ENCODE results near the gene SFT2D2.
A peak's percentile ranks its signal among the peaks of the same experiment; 100 is the strongest.
"Not testable (repeated sequence)": the region's sequence is repeated elsewhere in the genome, so short reads cannot be mapped to it uniquely, and the experiment has no call there.

The SFT2D2 gene

DNA sequence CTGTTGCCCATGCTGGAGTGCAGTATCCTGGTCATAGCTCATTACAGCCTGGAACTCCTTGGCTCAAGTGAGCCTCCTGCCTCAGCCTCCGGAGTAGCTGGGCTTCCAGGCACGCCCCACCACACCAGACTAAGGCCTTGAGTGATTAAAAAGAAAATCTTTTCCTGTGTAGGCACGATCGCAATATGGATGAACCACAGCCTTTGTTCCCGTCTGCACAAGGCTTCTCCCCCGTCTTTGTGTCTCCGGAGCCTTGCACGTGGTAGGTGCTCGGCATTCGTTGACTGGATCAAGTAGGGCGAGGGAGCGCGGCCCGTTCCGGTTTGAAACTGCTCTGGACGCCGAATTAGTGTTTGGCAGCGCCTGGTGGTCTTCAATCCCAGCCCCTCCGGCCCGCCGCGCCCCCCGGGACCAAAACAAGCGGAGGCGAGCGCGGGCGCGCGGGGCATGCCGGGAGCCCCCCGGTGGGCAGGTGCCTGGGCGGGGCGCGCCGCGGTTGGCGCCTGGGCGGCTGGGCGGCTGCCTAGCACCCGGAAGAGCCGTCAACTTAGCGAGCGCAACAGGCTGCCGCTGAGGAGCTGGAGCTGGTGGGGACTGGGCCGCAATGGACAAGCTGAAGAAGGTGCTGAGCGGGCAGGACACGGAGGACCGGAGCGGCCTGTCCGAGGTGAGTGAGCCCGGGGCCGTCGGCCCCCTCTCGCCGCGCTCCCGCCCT, at the start of gene SFT2D2:
SFT2D2 (plus strand) TSS at position 529 of the 715 bp plus-strand sequence; CDS start at position 605, 76 bp downstream.
- DNase-seq = peak; percentile 84
- in situ Hi-C loops (cut with MboI; ENCODE audit: low pct_unique_long_range_greater_than_20kb, low sequenced_read_pairs) = no loop called here

DNA sequence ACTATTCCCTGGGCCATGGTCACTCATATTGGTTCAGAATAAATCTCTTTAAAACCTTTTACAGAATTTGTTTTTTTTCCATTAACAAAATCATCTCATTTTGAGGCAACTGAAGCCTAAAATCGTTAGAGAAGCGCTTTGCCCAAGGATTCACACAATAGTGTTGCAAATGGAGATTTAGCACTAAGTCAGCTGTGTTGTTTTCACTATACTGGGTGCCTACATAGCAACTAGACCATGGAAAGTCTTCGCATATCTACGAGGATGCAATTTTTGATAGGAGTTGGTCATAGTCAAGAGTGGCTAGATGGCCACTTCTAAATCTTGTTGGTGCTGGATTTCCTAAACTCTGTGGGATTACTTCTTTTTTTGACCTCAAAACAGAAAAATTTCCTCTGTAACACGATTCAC, 47.6 kb upstream of the SFT2D2 start:
- no peak for DNase-seq
- in situ Hi-C loops (cut with MboI; ENCODE audit: low pct_unique_long_range_greater_than_20kb, low sequenced_read_pairs) = no loop called here

DNA sequence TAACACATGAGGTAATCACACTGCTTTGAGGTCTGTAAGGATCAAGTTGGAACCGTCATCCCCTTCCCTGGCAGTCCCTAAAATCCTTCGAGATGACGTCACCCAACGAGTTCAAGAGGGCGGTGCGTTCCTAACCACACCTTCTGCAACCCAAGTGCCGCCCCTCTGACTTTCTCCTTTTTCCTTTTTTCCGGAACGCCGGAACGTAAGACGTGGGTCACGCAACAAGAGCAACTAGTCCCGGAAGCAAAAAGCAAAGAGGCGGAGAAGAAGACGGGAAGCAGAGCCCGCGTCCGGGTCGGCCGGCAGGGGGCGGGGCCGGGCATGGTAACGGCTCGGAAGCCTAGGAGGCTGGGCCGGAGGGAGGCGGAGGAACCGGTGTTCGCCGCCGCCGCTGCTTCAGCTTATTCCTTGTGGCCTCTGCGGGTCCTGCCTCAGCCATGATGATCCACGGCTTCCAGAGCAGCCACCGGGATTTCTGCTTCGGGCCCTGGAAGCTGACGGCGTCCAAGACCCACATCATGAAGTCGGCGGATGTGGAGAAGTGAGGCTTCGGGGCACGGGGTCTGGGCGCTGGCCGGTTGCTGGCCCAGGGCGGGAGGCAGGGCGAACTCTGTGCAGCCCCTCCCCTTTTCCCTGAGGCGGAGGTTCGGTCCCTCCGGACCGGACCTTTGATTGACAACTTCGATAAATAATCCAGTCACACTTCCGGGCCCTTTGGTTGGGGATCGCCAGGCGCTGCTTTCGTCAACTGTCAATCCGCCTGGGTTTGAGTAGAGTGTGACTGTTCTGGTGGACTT, 47.0 kb upstream of the SFT2D2 start, which contains the start of gene TIPRL:
TIPRL (plus strand) TSS at position 325 of the 800 bp plus-strand sequence; CDS start at position 441, 116 bp downstream.
- peak; percentile 99 for DNase-seq
- in situ Hi-C loops (cut with MboI; ENCODE audit: low pct_unique_long_range_greater_than_20kb, low sequenced_read_pairs) = no loop called here

DNA sequence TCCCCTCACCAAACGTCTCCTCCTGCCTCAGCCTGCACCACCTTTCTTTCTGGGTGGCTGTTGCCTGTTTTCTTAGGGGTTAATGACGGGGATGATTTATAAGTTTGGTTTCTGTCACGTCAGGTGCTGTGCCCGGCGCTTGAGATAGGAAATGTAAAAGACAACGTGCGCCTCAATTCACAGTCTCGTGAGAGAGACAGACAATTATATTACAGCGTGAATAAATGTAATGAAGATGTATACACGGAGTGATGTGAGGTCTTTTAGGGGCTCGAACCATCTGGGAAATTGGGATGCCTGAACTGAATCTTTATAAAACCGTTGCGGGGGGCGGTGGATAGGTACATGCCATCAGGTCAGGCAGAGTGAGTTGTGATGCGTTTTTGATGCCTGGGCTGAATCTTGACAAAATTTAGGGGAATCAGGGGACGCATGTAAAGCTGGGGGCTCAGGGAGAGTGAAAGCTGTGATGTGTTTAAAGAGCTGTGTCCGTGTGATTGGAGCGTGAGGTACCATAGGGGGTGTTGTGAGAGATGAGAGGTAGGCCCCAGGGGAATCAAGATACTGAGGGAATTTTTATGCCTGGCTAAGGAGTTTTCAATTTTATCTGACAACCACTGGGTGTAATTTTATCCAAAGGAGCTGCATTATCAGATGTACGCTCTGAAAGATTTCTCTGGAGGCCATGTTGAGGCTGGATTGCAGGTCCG, 46.2 kb upstream of the SFT2D2 start:
- in situ Hi-C loops (cut with MboI; ENCODE audit: low pct_unique_long_range_greater_than_20kb, low sequenced_read_pairs) = no loop called here
- DNase-seq = no peak

DNA sequence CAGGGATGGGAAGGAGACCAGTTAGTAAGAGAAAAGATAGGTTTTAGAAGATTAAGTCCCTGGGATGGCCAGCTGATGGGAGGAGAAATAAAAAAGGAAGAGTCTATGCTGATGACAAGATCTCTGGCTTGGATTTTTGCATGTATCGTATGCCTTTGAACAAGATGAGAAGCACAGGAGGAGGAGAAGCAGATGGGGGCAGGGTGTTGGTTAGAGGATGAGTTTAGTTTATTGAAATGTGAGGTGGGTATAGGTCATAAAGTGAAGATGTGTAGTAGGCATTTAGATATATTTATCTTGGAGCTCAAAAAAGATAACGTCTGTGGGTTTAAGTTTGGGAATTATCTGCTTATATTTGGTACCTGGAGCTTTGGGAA, 45.7 kb upstream of the SFT2D2 start:
- peak; percentile 25 for DNase-seq
- in situ Hi-C loops (cut with MboI; ENCODE audit: low pct_unique_long_range_greater_than_20kb, low sequenced_read_pairs) = no loop called here

DNA sequence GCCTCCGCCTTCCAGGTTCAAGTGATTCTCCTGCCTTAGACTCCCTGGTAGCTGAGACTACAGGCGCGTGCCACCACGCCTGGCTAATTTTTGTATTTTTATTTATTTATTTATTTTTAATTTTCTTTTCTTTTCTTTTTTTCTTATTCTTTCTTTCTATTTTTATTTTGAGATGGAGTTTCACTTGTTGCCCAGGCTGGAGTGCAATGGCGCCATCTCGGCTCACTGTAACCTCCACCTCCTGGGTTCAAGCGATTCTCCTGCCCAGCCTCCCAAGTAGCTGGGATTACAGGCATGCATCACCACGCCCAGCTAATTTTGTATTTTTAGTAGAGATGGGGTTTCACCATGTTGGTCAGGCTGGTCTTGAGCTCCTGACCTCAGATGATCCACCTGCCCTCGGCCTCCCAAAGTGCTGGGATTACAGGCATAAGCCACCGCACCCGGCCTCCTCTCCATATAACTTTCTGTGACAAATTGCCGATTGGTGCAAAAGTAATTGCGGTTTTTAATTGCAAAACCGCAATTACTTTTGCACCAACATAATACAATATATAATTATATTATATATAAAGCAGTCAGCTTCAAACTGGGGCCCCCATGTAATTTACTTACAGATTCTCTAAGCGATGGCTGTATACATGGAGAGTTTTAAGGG, 44.6 kb upstream of the SFT2D2 start:
- DNase-seq; in situ Hi-C loops (cut with MboI; ENCODE audit: low pct_unique_long_range_greater_than_20kb, low sequenced_read_pairs): not testable (repeated sequence)

DNA sequence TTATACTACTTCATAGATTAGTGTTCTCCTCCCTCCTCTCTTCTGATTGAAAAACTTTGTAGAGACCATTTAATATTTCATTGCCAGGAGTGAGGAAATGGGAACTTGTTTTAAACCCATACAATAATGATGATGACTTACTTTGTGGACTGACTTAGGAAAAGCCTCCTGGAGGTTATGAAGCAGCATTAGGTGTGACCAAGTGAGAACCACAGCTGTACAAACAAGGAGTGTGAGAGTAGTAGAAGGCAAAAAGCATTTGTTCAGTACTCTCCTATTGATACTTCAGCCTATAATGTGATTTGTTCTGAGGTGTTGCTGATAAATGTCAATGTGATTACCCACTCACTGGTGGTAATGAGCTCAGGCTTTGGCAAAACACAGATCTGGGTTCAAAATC, 38.6 kb upstream of the SFT2D2 start:
- in situ Hi-C loops (cut with MboI; ENCODE audit: low pct_unique_long_range_greater_than_20kb, low sequenced_read_pairs) = no loop called here
- no peak for DNase-seq

DNA sequence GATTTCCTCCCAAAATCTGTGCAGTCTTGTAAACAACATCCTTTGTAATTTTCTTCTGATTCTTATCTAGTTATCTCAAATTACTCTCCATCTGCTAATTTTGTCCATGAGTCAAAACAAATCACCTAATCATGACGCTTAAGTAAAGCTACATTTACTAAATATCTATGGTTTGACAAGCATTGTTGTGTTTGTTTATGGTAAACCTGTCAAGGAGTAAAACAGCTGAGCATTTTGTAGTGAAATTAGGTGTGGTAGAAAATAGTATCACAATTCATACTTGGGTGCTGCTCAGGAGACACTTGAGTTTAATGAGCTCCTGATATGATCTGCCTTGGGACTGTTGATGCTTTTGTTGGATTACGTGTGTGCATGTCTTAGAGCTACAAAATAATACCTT, 35.4 kb upstream of the SFT2D2 start:
- in situ Hi-C loops (cut with MboI; ENCODE audit: low pct_unique_long_range_greater_than_20kb, low sequenced_read_pairs) = no loop called here
- DNase-seq = no peak

DNA sequence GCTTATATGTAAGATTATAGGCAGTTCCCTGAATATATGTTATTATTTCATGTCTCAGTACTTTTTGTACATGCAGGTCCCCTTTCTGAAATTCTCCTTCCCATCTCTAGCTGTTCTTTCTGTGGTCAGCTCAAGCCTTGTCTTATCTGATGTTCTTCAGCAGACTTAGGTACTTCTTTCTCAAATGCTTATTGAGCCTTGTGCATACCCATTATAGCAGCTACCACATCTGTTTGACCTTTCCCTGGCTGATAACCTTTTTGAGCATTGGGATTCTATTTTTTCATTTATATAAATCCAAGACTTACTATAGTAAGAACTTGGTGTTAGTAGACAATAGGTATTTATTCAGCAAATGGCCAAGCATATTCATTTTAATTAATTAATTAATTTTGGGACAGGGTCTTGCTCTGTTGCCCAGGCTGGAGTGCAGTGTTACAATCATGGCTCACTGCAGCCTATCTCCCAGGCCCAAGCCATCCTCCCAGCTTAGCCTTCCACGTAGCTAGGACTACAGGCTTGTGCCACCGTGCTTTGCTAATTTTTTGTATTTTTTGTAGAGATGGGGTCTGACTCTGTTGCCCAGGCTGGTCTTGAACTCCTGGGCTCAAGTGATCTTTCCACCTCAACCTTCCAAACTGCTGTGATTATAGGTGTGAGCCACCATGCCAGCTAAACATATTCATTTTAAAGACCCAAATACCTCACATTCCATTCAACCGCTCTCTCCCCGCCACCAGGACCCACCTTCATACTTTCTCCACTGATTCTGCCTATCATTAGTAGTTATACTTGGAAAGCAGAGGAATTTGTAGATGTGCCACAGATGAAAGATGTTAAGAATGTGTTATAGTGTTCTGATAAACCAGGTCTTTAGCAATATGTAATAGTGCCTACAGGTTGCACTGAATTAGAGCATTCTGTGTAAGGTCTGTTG, 30.3 kb upstream of the SFT2D2 start:
- in situ Hi-C loops (cut with MboI; ENCODE audit: low pct_unique_long_range_greater_than_20kb, low sequenced_read_pairs) = no loop called here
- no peak for DNase-seq

DNA sequence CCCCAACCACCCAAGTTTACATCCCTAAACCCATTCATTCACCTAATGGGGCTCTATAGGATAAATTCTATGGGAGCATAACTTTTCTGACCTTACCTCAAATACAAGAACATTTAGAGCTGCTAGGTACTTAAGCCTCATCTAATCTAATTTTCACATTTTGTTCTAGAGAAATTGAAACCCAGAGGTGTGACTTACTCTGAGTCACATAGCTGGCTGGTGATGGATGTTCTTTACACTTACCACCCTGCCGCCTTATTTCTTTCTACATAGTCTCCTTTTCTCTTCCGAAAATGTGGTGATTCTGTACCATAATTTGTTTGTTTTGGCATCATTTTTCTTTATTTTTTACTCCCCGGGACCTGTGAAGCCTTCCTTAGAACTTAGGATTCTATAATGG, 26.7 kb upstream of the SFT2D2 start:
- no peak for DNase-seq
- in situ Hi-C loops (cut with MboI; ENCODE audit: low pct_unique_long_range_greater_than_20kb, low sequenced_read_pairs) = no loop called here

DNA sequence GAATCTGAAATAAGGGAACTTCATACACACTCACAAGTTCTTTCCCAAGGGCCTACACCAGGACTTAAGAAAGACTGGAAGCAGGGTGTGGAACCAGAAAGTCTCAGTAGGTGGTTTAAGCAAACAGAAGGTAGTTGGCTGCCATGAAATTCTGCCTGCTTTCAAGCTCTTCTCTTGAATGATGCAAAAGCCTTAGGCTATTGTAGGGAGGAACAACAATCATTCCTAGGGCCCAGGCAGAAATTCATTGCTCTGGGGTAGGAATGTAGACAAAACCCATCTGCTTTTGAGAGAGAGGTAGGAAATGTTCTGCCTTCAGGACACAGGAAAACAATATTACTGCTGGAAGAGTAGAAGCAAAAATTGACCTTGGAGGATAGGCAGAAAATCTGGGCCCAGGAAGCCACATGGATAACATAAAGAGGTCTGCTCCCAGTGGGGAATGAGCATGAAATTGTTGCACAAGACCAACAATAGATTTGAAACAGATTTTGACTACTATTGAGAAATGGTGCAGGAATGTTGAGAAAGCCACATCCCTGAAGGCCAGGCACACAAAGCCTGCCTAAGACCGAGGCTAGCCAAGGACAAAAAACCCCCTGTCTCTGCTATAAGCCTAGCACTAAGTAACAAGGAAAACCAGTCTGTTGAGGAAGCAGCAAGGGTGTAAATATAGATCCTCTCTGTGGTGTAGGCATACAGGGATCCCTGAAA, 22.7 kb upstream of the SFT2D2 start:
- in situ Hi-C loops (cut with MboI; ENCODE audit: low pct_unique_long_range_greater_than_20kb, low sequenced_read_pairs) = no loop called here

DNA sequence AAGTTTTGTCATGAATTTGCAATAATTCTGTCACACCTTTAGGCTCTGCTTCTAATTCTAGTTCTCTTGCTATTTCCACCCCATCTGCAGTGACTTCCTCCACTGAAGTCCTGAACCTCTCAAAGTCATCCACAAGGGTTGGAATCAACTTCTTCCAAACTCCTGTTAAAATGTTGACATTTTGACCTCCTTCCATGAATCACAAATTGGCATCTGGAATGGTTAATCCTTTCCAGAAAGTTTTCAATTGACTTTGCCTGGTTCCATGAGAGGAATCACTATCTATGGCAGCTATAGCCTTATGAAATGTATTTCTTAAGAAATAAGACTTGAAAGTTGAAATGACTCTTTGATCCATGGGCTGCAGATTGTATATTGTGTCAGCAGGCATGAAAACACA, 19.7 kb upstream of the SFT2D2 start:
- in situ Hi-C loops (cut with MboI; ENCODE audit: low pct_unique_long_range_greater_than_20kb, low sequenced_read_pairs) = no loop called here
- DNase-seq = no peak

More for the DNA sequence above, 22.7 kb upstream of the SFT2D2 start:
- no peak for DNase-seq

DNA sequence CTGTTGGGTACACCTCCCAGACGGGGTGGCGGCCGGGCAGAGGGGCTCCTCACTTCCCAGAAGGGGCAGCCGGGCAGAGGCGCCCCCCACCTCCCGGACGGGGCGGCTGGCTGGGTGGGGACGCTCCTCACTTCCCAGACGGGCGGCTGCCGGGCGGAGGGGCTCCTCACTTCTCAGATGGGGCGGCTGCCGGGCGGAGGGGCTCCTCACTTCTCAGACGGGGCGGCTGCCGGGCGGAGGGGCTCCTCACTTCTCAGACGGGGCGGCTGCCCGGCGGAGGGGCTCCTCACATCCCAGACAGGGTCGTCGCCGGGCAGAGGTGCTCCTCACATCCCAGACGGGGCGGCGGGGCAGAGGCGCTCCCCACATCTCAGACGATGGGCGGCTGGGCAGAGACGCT, 18.1 kb upstream of the SFT2D2 start:
- DNase-seq; in situ Hi-C loops (cut with MboI; ENCODE audit: low pct_unique_long_range_greater_than_20kb, low sequenced_read_pairs): not testable (repeated sequence)

DNA sequence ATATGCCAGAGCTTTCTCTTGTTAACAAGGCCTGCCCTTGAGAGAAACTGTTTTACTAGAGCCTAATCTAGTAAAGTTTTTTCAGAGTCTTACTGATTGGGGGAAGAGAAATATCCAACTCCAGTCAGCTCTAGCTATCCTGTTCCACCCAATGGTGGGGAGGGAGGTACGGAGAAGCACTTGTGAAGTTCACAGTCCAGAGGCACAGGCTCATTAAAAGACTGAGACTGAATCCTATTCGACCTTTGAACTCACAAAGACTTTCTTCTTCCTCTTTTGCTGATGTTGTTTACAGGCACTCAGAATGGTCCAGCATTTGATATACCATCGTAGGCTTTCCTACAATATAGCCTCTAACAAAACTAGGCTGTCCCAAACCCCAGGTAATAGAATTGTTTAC, 15.5 kb upstream of the SFT2D2 start:
- DNase-seq = no peak
- in situ Hi-C loops (cut with MboI; ENCODE audit: low pct_unique_long_range_greater_than_20kb, low sequenced_read_pairs) = no loop called here

DNA sequence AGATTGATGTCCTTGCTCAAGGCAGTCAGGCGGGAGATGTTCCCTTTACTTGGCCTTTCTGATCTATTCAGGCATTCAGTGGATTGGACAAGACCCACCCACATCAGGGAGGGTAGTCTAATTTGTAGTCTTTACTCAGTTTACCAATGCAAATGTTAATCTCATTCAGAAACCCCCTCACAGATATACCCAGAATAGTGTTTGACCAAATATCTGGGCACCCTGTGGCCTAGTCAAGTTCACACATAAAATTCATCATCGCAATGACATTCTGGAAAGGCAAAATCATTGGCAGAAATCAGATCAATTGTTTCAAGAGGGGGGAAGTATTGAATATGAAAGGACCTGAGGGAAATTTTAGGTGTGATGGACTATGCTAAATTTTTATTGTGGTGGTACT, 12.5 kb upstream of the SFT2D2 start:
- no peak for DNase-seq
- in situ Hi-C loops (cut with MboI; ENCODE audit: low pct_unique_long_range_greater_than_20kb, low sequenced_read_pairs) = no loop called here

DNA sequence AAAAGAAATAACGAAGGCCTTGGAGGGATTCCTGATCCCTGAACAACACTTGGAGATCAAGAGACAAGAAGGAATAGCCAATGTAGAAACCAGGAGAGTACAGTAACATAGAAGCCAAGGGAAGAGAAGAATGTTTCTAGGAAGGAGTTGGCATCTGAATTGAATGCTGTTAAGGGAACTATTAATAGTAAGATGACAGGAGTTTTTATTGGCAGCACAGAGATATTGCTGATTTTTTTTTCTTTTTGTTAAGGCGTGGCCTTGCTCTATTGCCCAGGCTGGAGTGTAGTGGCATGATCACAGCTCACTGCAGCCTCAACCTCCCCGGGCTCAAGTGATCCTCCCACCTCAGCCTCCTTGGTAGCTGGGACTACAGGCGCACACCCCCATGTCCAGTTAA, 9.6 kb upstream of the SFT2D2 start:
- in situ Hi-C loops (cut with MboI; ENCODE audit: low pct_unique_long_range_greater_than_20kb, low sequenced_read_pairs) = no loop called here
- DNase-seq = no peak

DNA sequence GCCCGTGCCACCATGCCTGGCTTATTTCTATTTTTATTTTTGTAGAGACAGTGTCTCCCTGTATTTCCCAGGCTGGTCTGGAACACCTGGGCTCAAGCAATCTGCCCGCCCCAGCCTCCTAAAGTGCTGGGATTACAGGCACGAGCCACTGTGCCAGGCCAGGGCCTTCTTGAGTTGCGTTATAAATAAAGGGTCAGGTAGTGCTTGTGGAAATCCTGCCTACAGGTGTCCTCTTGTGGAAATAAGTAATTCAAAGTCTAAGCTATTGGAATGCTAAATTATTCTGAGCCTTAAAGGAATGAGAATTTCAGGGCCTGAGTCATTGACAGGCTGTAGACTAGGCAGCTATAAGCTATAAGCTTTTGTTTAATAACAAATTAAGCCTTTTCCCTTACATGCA, 8.1 kb upstream of the SFT2D2 start:
- no peak for DNase-seq
- in situ Hi-C loops (cut with MboI; ENCODE audit: low pct_unique_long_range_greater_than_20kb, low sequenced_read_pairs) = no loop called here

DNA sequence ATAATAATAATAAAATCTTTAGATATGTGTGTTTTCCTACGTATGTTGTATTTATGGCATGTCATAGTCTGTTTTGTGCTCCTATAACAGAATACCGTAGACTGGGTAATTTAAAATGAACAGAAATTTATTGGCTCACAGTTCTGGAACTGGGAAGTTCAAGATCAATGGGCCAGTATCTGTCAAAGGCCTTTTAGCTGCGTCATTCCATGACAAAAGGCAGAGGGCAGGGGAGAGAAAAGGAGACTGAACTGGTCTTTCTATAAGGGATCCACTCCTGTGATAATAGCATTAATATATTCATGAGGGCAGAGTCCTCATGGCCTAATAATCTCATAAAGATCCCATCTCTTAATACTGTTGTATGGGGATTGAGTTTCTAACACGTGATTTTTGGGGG, 7.1 kb upstream of the SFT2D2 start:
- DNase-seq = no peak
- in situ Hi-C loops (cut with MboI; ENCODE audit: low pct_unique_long_range_greater_than_20kb, low sequenced_read_pairs) = no loop called here
